ENCODE measurements around the gene SHB.

SHB gene

GRCh38 chr9:38112456-38112855, 43.4 kb upstream of the SHB start:
- H3K27ac ChIP-seq (ENCODE audit: low read depth, low read length, poor library complexity, severe bottlenecking): no peak overlapping the region
- H2AFZ ChIP-seq (ENCODE audit: low read length): no peak overlapping the region
- no peaks in the 10 kb centered on the region for H3K27me3 ChIP-seq (ENCODE audit: insufficient read depth, low read length)
- no peak overlapping the region for H3K9ac ChIP-seq (ENCODE audit: low read length)
- H3K79me2 ChIP-seq (ENCODE audit: insufficient read depth, low read length): no peaks in the 10 kb centered on the region
- no peaks in the 10 kb centered on the region for H3K9me3 ChIP-seq (ENCODE audit: low read length)
- no peaks in the 10 kb centered on the region for H3F3A ChIP-seq (ENCODE audit: insufficient read depth, low read length)
- no peaks in the 10 kb centered on the region for H4K20me1 ChIP-seq (ENCODE audit: insufficient read depth, low read length)
- no peak overlapping the region for H3K4me2 ChIP-seq (ENCODE audit: low read length)
- no peaks in the 10 kb centered on the region for H3K4me1 ChIP-seq (ENCODE audit: insufficient read depth, low read length, severe bottlenecking)
- no peaks in the 10 kb centered on the region for H3K9me2 ChIP-seq (ENCODE audit: low read depth, low read length)
- H3K36me3 ChIP-seq (ENCODE audit: insufficient read depth, low read length): no peaks in the 10 kb centered on the region
- no peak for TF ChIP-seq EZH2 (IDR thresholded peaks at IDR 0.05; ENCODE audit: borderline replicate concordance, low read length)
- no peak for TF ChIP-seq CTCF (IDR thresholded peaks at IDR 0.05; ENCODE audit: low read length)
- H3K4me3 ChIP-seq (ENCODE audit: low read depth, low read length, poor library complexity, severe bottlenecking): no peak overlapping the region

GRCh38 chr9:38112049-38112448, 43.0 kb upstream of the SHB start:
- Histone ChIP-seq H3K4me2 (ENCODE audit: low read length) (no peak overlapping the region), H3K4me3 (ENCODE audit: low read depth, low read length, poor library complexity, severe bottlenecking) (no peak overlapping the region), H3K27me3 (ENCODE audit: insufficient read depth, low read length) (no peaks in the 10 kb centered on the region), H3K36me3 (ENCODE audit: insufficient read depth, low read length) (no peaks in the 10 kb centered on the region), H2AFZ (ENCODE audit: low read length) (no peak overlapping the region), H3K9me2 (ENCODE audit: low read depth, low read length) (no peaks in the 10 kb centered on the region), H3K4me1 (ENCODE audit: insufficient read depth, low read length, severe bottlenecking) (no peaks in the 10 kb centered on the region), H3K9me3 (ENCODE audit: low read length) (no peaks in the 10 kb centered on the region), H4K20me1 (ENCODE audit: insufficient read depth, low read length) (no peaks in the 10 kb centered on the region), H3K79me2 (ENCODE audit: insufficient read depth, low read length) (no peaks in the 10 kb centered on the region), H3K9ac (ENCODE audit: low read length) (no peak overlapping the region), H3K27ac (ENCODE audit: low read depth, low read length, poor library complexity, severe bottlenecking) (no peak overlapping the region), H3F3A (ENCODE audit: insufficient read depth, low read length) (no peaks in the 10 kb centered on the region)
- no peak for TF ChIP-seq CTCF (IDR thresholded peaks at IDR 0.05; ENCODE audit: low read length)
- TF ChIP-seq EZH2 (IDR thresholded peaks at IDR 0.05; ENCODE audit: borderline replicate concordance, low read length): no peak

GRCh38 chr9:38110476-38110875, 41.4 kb upstream of the SHB start:
- H3K4me2 ChIP-seq (ENCODE audit: low read length): no peak overlapping the region
- no peaks in the 10 kb centered on the region for H3F3A ChIP-seq (ENCODE audit: insufficient read depth, low read length)
- H3K9ac ChIP-seq (ENCODE audit: low read length): no peak overlapping the region
- no peak overlapping the region for H3K27ac ChIP-seq (ENCODE audit: low read depth, low read length, poor library complexity, severe bottlenecking)
- H3K9me3 ChIP-seq (ENCODE audit: low read length): no peaks in the 10 kb centered on the region
- no peak overlapping the region for H2AFZ ChIP-seq (ENCODE audit: low read length)
- no peaks in the 10 kb centered on the region for H3K4me1 ChIP-seq (ENCODE audit: insufficient read depth, low read length, severe bottlenecking)
- no peaks in the 10 kb centered on the region for H3K27me3 ChIP-seq (ENCODE audit: insufficient read depth, low read length)
- H3K79me2 ChIP-seq (ENCODE audit: insufficient read depth, low read length): no peaks in the 10 kb centered on the region
- H3K4me3 ChIP-seq (ENCODE audit: low read depth, low read length, poor library complexity, severe bottlenecking): no peak overlapping the region
- H3K36me3 ChIP-seq (ENCODE audit: insufficient read depth, low read length): no peaks in the 10 kb centered on the region
- H4K20me1 ChIP-seq (ENCODE audit: insufficient read depth, low read length): no peaks in the 10 kb centered on the region
- no peak for TF ChIP-seq EZH2 (IDR thresholded peaks at IDR 0.05; ENCODE audit: borderline replicate concordance, low read length)
- no peak for TF ChIP-seq CTCF (IDR thresholded peaks at IDR 0.05; ENCODE audit: low read length)
- H3K9me2 ChIP-seq (ENCODE audit: low read depth, low read length): no peaks in the 10 kb centered on the region

All from OCI-LY1 (cell line).